Spinal cord (tissue), 10 donors: ENCODE results near the gene HELLS. TPM values are rescaled to one million over a fixed set of nuclear protein-coding genes. Genes with fewer than 3 reads are reported as not detected.
"Not testable (repeated sequence)": the region's sequence is repeated elsewhere in the genome, so short reads cannot be mapped to it uniquely, and the experiment has no call there.

Source experiments
- DNase-seq, 6 donors: peaks; one replicate each; pipeline versions ENCODE4 v3.0.0 to v3.0.0-alpha.2; 2013 to 2015; ENCODE audit warnings: low spot score in 6 of 6, low read depth in 4 of 6
- H3K27ac ChIP-seq: one replicate; pipeline ENCODE4 v1.5.1; 2013; ENCODE audit warnings: low read depth, low read length, control low read depth
- H3K27me3 ChIP-seq: one replicate; pipeline ENCODE4 v1.6.1; 2013; ENCODE audit warnings: low read length; ENCODE audit not compliant: control insufficient read depth, insufficient read depth
- H3K36me3 ChIP-seq: one replicate; pipeline ENCODE4 v1.6.1; 2013; ENCODE audit warnings: low read length; ENCODE audit not compliant: control insufficient read depth, insufficient read depth
- H3K4me1 ChIP-seq: one replicate; pipeline ENCODE4 v1.6.1; 2013; ENCODE audit warnings: low read length; ENCODE audit not compliant: control insufficient read depth, insufficient read depth
- H3K4me3 ChIP-seq: one replicate; pipeline ENCODE4 v1.5.1; 2013; ENCODE audit warnings: low read depth, low read length, control low read depth
- H3K9me3 ChIP-seq: one replicate; pipeline ENCODE4 v1.6.1; 2013; ENCODE audit warnings: low read length; ENCODE audit not compliant: control insufficient read depth, insufficient read depth
- WGBS: methylation state at CpG from one replicate; pipeline ENCODE4 v1.1.5; 2013; ENCODE audit warnings: missing lambda C conversion rate; ENCODE audit not compliant: insufficient coverage; 5-methylcytosine and 5-hydroxymethylcytosine counted together
- polyA plus RNA-seq, 2 donors: library from polyadenylated mRNA; unstranded; fragments of 120-200 nt; gene quantifications; one replicate each; pipeline ENCODE4 v1.2.1, GENCODE V29; 2013; ENCODE audit not compliant: insufficient read length in 2 of 2
- total RNA-seq, 2 donors: library from RNA; depleted of rRNA in 1 of 2; stranded (reverse); fragments of 120-200 nt in 1 of 2; fragments of >200 nt in 1 of 2; gene quantifications; one replicate each; pipeline versions ENCODE4 v1.2.3 to v1.2.4, GENCODE V29; 2013 to 2014
- donor health status: healthy.

The HELLS gene
- total and polyA plus RNA-seq, 4 donors = 13.1 to 34.7 (median 22.4) TPM

DNA sequence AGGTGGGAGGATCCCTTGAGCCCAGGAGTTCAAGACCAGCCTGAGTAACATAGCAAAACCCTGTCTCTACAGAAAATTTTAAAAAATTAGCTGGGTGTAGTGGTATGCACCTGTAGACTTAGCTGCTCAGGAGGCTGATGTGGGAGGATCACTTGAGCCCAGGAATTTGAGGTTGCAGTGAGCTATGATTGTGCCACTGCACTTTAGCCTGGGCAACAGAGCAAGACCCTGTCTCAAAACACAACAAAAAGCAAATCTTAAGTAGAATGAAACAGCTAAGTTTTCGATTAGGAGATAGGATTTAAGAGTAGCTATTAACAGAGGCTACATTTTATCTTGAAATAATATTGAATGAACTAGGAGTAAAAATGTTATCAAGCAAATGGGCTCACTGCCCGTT, 3.3 kb upstream of the HELLS start:
- WGBS = 100% methylated on average over 1 of the region's 2 CpGs
- H3K4me1 ChIP-seq = not testable (repeated sequence)

GRCh38 chr10:94546049-94546900, 687 bp downstream of the HELLS start:
- DNase-seq = peak in 2 of 6 donors; percentile 46 to 58

More for the DNA sequence above, 3.3 kb upstream of the HELLS start:
- not testable (repeated sequence) for H3K9me3 ChIP-seq, H3K27ac ChIP-seq, DNase-seq, H3K4me3 ChIP-seq, H3K36me3 ChIP-seq, H3K27me3 ChIP-seq

GRCh38 chr10:94546901-94547185, 1.3 kb downstream of the HELLS start:
- WGBS = no CpG with 5 or more reads among the region's 1 CpG

More at GRCh38 chr10:94546049-94546900, 687 bp downstream of the HELLS start:
- Histone ChIP-seq H3K4me3 (peak overlapping the region; percentile 93), H3K4me1 (peaks cover 4% of the 10 kb centered on the region), H3K9me3 (no peaks in the 10 kb centered on the region), H3K27me3 (no peaks in the 10 kb centered on the region), H3K27ac (peak overlapping the region; percentile 93), H3K36me3 (peaks cover 1% of the 10 kb centered on the region)
- under 1% methylated on average over 17 of the region's 25 CpGs for WGBS

DNA sequence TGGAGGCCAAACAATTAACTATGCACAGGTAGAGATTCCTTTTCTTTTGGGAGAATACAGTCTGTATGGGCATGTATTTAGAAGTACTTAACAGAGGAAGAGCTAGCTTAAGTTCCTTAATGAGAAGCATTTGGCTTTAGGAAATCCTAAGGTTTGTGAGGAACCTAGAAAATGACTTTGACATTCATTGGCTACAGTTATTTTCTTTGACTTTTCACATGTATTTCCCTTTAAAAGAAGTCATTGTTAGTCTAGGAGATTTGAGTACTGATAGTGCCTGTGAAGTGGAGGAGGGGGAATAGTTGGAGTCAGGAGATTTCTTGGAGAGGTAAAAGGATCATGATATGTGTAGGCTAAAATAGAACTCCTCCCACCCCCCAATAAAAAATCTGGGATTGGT, 3.6 kb downstream of the HELLS start:
- H3K27ac ChIP-seq = no peak overlapping the region
- no peak for DNase-seq
- H3K9me3 ChIP-seq = no peaks in the 10 kb centered on the region
- H3K4me3 ChIP-seq = no peak overlapping the region
- no peaks in the 10 kb centered on the region for H3K27me3 ChIP-seq
- H3K36me3 ChIP-seq = peaks cover 2% of the 10 kb centered on the region
- H3K4me1 ChIP-seq = peaks cover 4% of the 10 kb centered on the region

More at GRCh38 chr10:94546901-94547185, 1.3 kb downstream of the HELLS start:
- H3K27me3 ChIP-seq = no peaks in the 10 kb centered on the region
- no peaks in the 10 kb centered on the region for H3K9me3 ChIP-seq
- peak overlapping the region; percentile 93 for H3K4me3 ChIP-seq
- no peak overlapping the region for H3K27ac ChIP-seq
- peaks cover 2% of the 10 kb centered on the region for H3K36me3 ChIP-seq
- DNase-seq = peak in 2 of 6 donors; percentile 10 to 47
- peaks cover 4% of the 10 kb centered on the region for H3K4me1 ChIP-seq

DNA sequence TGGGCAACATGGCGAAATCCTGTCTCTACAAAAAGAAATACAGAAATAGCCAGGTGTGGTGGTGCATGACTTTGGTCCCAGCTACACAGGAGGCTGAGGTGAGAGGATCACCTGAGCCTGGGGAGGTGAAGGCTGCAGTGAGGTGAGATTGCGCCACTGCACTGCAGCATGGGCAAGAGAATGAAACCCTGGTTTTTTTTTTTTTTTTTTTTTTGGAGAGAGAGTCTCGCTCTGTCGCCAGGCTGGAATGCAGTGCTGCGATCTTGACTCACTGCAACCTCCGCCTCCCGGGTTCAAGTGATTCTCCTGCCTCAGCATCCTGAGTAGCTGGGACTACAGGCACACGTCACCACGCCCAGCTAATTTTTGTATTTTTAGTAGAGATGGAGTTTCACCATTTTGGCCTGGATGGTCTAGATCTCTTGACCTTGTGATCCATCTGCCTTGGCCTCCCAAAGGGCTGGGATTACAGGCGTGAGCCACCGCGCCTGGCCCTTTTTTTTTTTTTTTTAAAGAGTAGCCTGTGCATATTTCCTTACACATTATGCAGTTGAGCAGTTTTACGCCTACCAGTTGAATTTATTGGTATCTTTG, 22.2 kb downstream of the HELLS start:
- WGBS = 100% methylated on average over 2 of the region's 13 CpGs
- not testable (repeated sequence) for DNase-seq, H3K4me3 ChIP-seq, H3K27me3 ChIP-seq, H3K27ac ChIP-seq, H3K9me3 ChIP-seq, H3K4me1 ChIP-seq
- H3K36me3 ChIP-seq = peaks cover 19% of the 10 kb centered on the region

DNA sequence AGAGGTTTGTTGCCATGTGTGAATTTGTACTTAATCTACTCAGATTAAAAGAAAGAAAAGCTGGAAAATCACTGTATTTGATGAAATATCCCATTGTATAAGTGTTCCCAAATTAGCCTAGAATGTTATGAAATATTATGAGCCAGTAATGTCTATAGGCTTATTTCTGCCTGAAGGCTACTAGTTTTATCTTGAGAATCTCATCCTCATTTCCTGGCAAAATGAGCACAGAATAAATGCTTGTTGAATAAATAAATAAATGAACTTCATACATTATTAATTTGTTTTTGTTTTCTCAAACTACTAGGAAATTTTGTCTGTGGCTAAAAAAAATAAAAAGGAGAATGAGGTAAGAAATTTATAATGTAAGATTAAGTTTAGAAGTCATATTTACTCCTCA, 25.5 kb downstream of the HELLS start:
- Histone ChIP-seq H3K4me3 (no peak overlapping the region), H3K27me3 (no peaks in the 10 kb centered on the region), H3K36me3 (peaks cover 9% of the 10 kb centered on the region), H3K4me1 (no peaks in the 10 kb centered on the region), H3K9me3 (no peaks in the 10 kb centered on the region), H3K27ac (no peak overlapping the region)
- no peak for DNase-seq

DNA sequence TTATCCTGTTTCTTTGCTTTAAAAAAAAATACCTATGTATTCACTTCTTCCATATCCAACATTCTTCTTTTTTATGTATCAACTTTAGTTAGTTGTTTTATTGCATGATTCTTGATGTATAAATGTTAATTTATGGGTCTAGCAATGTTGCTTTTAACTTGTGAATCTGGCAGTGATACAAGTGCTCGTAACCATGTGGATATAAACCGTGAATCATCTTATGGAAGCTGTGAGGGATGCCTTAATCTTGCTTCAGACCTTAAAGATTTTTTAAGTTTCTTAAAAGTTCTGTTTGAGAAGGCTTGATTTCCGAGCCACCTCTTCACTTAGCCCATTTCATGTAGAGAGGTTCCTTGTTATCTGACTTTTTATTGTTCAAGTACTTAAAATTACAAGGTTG, 25.9 kb downstream of the HELLS start:
- peak in 1 of 6 donors; percentile 7 for DNase-seq
- WGBS = 100% methylated on average over 1 of the region's 3 CpGs
- Histone ChIP-seq H3K36me3 (peaks cover 10% of the 10 kb centered on the region), H3K4me1 (no peaks in the 10 kb centered on the region), H3K9me3 (no peaks in the 10 kb centered on the region), H3K4me3 (no peak overlapping the region), H3K27me3 (no peaks in the 10 kb centered on the region), H3K27ac (no peak overlapping the region)

DNA sequence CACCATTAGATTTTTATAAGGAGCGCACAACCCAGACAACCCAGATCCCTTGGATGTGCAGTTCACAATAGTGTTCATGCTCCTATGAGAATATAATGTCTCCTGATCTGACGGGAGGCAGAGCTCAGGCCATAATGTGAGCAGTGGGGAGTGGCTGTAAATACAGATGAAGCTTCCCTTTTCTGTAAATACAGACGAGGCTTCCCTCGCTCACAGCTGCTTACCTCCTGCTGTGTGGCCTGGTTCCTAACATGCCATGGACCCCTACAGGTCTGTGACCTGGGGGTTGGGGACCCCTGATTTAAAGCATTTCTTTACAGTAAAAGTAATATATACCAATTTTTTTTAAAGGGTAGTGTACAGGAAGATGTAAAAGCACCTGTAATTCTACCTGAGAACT, 33.2 kb downstream of the HELLS start:
- no CpG with 5 or more reads among the region's 4 CpGs for WGBS
- Histone ChIP-seq H3K4me3 (no peak overlapping the region), H3K4me1 (no peaks in the 10 kb centered on the region), H3K9me3 (no peaks in the 10 kb centered on the region), H3K27me3 (no peaks in the 10 kb centered on the region), H3K27ac (no peak overlapping the region), H3K36me3 (peaks cover 6% of the 10 kb centered on the region)
- no peak for DNase-seq

DNA sequence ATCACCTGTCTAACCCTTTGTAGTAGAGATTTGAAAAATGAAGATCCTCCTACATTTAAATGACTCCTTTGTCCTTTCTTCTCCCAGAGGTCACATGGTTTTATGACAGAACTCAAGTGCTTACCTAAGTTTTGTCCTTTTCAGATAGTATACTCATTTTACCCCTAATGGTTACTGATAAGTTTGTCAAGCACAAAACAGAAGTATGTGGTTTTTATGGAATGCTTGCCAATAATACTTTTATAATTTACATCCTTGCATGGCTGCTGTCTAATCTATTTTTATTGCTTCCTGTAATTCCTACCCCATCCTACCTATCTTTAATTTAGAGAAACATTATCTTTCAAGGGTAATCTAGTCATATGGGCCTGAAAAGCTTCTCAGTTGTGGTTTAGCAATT, 37.5 kb downstream of the HELLS start:
- Histone ChIP-seq H3K4me3 (no peak overlapping the region), H3K9me3 (no peaks in the 10 kb centered on the region), H3K4me1 (no peaks in the 10 kb centered on the region), H3K27me3 (no peaks in the 10 kb centered on the region), H3K36me3 (peaks cover 2% of the 10 kb centered on the region), H3K27ac (no peak overlapping the region)
- no peak for DNase-seq
